A549 treated with CORT108297 at 1 μM for 4 hours (cell line): ENCODE measurements around the gene SGSM2. TPM values are rescaled to one million over a fixed set of nuclear protein-coding genes. Genes with fewer than 3 reads are reported as not detected.

Source experiments
- total RNA-seq: library from RNA; stranded (reverse); fragments of 200-300 nt; extraction: Qiagen RNA extraction; gene quantifications from 5 replicates; pipeline ENCODE4 v1.2.3, GENCODE V29; 2022

Gene SGSM2, protein sequence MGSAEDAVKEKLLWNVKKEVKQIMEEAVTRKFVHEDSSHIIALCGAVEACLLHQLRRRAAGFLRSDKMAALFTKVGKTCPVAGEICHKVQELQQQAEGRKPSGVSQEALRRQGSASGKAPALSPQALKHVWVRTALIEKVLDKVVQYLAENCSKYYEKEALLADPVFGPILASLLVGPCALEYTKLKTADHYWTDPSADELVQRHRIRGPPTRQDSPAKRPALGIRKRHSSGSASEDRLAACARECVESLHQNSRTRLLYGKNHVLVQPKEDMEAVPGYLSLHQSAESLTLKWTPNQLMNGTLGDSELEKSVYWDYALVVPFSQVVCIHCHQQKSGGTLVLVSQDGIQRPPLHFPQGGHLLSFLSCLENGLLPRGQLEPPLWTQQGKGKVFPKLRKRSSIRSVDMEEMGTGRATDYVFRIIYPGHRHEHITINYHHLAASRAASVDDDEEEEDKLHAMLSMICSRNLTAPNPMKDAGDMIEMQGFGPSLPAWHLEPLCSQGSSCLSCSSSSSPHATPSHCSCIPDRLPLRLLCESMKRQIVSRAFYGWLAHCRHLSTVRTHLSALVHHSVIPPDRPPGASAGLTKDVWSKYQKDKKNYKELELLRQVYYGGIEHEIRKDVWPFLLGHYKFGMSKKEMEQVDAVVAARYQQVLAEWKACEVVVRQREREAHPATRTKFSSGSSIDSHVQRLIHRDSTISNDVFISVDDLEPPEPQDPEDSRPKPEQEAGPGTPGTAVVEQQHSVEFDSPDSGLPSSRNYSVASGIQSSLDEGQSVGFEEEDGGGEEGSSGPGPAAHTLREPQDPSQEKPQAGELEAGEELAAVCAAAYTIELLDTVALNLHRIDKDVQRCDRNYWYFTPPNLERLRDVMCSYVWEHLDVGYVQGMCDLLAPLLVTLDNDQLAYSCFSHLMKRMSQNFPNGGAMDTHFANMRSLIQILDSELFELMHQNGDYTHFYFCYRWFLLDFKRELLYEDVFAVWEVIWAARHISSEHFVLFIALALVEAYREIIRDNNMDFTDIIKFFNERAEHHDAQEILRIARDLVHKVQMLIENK
- total RNA-seq = 30.3 to 52.4 TPM (median 44.4 TPM) in 5 replicates

DNA sequence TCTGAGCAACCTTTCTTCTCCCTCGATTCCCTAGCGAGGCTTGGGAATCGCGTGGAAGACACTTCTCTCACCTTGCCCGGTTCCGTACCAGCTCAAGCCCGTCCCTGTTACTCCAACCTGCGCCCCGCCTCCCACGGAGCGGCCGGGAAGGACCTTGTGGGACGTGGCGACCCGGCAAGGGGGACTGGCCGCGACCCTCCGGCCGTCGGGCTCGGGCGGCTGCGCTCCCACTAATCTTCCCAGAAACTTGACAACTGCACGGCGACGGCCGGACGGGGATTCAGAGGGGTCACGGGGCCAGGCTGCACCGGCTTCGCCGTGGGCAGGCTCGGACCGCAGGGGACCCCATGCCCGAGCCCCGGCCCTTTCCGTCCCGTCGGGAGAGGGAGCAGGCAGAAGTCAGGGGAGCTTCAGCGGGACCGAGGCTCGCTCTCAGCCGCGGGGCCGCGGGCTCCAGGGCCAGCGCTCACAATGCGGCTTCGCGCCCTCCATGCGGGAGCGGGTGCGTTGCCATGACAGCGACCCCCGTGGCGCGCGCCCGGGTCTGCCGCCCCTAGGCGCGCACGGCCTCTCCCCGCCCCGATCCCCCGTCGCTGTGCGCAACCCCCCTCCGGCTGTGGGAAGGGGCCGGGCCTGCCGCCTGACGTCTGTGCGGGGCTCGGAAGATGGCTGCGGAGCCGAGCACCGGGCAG, at the start of gene SGSM2:
Gene SGSM2, plus strand, starts transcription at position 650 of the 692 bp plus-strand sequence. CDS start 188 bp downstream, outside the sequence.

DNA sequence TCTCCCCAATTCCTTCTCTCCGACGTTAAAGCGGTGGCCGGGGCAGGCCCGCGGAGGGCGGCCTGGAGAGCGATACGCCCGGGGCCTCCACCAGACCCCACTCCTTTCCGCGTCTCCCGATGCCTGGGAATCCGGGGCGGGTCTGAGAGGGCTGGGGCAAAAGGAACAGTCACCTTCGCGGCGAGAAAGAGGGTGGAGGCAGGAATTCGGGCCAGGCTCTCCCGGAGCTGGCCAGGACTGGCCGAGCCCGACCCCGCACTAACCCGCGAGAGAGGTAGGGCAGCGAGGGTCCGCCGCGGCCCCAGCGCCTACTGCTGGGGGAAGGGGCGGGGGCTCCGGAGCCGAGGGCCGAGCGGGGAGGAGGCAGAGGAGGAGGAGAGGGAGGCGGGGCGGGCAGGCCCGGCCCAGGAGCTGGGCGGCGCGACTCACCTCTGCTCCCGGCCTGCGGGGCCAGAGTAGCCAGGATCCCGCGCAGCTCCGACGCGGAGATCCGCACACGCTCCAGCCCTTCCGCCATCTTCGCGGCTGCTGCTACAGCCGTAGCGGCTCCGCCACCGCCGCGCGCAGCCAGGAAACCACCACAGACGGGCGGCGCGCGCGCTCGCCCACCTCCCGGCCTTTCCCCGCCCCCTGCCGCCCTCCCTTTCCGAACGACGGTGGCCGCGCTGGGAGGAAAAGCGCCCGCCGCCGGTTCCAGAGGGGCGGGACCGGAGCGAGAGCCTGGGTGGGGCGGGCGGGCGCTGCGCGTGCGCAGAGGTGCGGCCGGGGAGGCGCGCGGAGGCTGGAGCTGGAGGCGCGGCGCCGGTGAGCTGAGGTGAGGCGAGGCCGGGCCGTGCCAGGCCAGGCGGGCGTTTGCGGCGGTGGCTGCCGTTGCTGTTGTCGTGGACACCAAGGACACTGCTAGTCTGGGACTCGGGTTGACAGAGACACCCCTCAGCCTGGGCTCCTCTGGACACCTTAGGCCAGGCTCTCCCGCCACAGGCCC, 33.8 kb upstream of the SGSM2 start, which contains the start of the genes SMG6 and SRR:
Gene SMG6, minus strand, starts transcription at position 582 of the 985 bp plus-strand sequence. Its CDS starts 65 bp downstream, at position 517.
Gene SRR, plus strand, starts transcription at position 747 of the 985 bp plus-strand sequence. CDS start 11,611 bp downstream, outside the sequence.

DNA sequence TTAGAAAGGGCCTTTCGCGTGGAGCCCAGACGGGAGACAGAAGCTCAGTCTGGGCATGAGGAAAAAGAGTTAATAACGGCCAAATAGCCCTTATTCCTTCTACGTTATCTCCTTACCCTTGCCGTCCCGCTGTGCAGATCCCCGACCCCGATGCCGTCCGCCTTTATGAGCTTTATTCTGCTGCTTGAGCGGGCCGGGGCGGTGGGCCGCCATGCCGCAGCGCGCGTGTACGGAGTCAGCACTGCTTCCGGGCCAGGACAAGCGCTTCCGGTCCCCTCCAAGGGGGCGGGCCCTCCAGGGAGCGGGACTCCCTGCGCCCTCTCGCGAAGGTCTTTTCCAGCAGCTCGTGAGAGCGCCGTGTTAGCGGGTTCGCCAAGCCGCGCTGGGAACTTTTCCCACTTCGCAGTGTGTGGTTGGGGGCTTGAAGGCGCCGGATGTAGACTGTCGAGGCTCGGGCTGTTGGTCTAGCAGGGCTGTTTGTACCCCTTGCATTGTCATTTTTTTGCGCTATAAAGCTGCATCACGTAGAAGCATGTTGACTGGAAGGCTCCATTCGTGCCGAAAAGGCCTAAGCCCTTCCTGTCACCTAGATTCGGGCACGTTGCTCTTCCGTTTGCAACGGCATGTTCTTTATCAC, 968 bp upstream of the SGSM2 start, which contains the start of gene TSR1:
Gene TSR1, minus strand, starts transcription at position 243 of the 637 bp plus-strand sequence. Its CDS starts 30 bp downstream, at position 213.

DNA sequence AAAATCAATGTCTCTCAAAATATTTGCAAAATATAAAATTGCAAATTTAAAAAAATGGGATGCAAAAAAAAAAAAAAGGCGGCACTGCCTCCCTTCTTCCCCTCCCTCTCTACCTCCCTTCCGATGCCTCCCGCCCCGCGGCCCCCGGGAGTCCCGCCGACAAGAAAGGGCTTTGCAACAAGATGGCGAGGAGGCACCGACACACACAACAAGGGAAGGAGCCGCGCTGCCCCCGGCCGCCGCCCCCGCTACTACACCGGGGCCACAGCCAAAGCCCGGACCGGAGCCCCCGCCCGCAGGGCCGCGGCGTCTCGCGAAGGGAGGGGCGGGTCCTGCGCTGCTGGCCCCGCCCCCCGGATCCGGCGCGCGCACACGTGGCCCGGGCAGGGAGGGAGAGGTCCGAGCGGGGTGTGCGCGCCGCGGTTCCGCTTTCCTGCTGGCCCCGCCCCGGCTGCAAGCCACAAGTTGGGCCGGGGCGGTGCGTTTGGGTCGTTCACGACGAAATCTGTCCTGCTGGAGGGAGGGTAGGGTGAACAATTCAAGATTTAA, 63.6 kb downstream of the SGSM2 start, which contains the start of gene MNT:
Gene MNT, minus strand, starts transcription at position 184 of the 549 bp plus-strand sequence. CDS start 348 bp downstream, outside the sequence.

Other genes with a start within 250 kb of the SGSM2 start
- gene SMG6, start 33.7 kb upstream of the SGSM2 start, total RNA-seq = 22.8 to 26.8 TPM (median 25.2 TPM) in 5 replicates
- gene SRR, start 33.6 kb upstream of the SGSM2 start, total RNA-seq = 6.5 to 9.1 TPM (median 8.5 TPM) in 5 replicates
- gene TSR1, start 1.0 kb upstream of the SGSM2 start, total RNA-seq = 56.6 to 72.5 TPM (median 60.4 TPM) in 5 replicates
- 12.1 to 21.5 TPM (median 19.0 TPM) in 5 replicates for gene MNT, start 63.6 kb downstream of the SGSM2 start, total RNA-seq
- gene METTL16, start 174.4 kb downstream of the SGSM2 start, total RNA-seq = 29.5 to 37.5 TPM (median 33.7 TPM) in 5 replicates